SU-DHL-6 (cell line): ENCODE results near the gene SLC8A3.

Experiments used
- H2AFZ ChIP-seq: fragments of 200-600 bp; sonication (generic); 2 replicates; pipeline ENCODE4 v1.6.1; 2014; ENCODE audit warnings: low read depth, mild to moderate bottlenecking, moderate library complexity, mixed read lengths, antibody characterized with exemption, low read length; ENCODE audit not compliant: severe bottlenecking
- H3F3A ChIP-seq: fragments of 200-600 bp; shearing (Covaris generic); 2 replicates; pipeline ENCODE4 v1.6.0; 2016; ENCODE audit warnings: antibody characterized with exemption, mild to moderate bottlenecking; ENCODE audit not compliant: insufficient read depth
- H3K27ac ChIP-seq: fragments of 200-600 bp; sonication (generic); 2 replicates; pipeline ENCODE4 v1.5.1; 2016; ENCODE audit warnings: low read depth, mild to moderate bottlenecking, low read length, moderate library complexity, mixed read lengths
- H3K27me3 ChIP-seq: fragments of 200-600 bp; sonication (generic), shearing (Covaris generic); 2 replicates; pipeline ENCODE4 v1.6.0; 2014; ENCODE audit warnings: mild to moderate bottlenecking, low read length
- H3K36me3 ChIP-seq: fragments of 200-600 bp; sonication (generic); 2 replicates; pipeline ENCODE4 v1.6.1; 2014; ENCODE audit warnings: mild to moderate bottlenecking, low read length, mixed read lengths
- H3K4me2 ChIP-seq: fragments of 300-600, 200-600 bp; shearing (Covaris generic), sonication (generic); 2 replicates; pipeline ENCODE4 v1.6.0; 2014; ENCODE audit warnings: low read length, low read depth, mild to moderate bottlenecking; ENCODE audit not compliant: poor library complexity, severe bottlenecking
- H3K4me3 ChIP-seq: fragments of 200-600 bp; sonication (generic); 2 replicates; pipeline ENCODE4 v1.5.1; 2014; ENCODE audit warnings: antibody characterized with exemption, low read length, mild to moderate bottlenecking, mixed read lengths; ENCODE audit not compliant: insufficient read depth, poor library complexity, severe bottlenecking
- H3K79me2 ChIP-seq: fragments of 200-600 bp; sonication (generic); 2 replicates; pipeline ENCODE4 v1.6.1; 2014; ENCODE audit warnings: mild to moderate bottlenecking, low read length, moderate library complexity; ENCODE audit not compliant: insufficient read depth
- H3K9ac ChIP-seq: fragments of 200-600 bp; sonication (generic); 2 replicates; pipeline ENCODE4 v1.7.0; 2014; ENCODE audit warnings: mild to moderate bottlenecking, low read length
- H3K9me2 ChIP-seq: fragments of 200-600 bp; sonication (generic); replicated peaks from 2 replicates; pipeline ENCODE4 v1.6.1; 2014; ENCODE audit warnings: low read length; ENCODE audit not compliant: insufficient read depth
- H3K9me3 ChIP-seq: fragments of 200-600 bp; sonication (generic); 2 replicates; pipeline ENCODE4 v1.6.1; 2014; ENCODE audit warnings: low read length, mixed read lengths; ENCODE audit not compliant: insufficient read depth
- H4K20me1 ChIP-seq: fragments of 200-600 bp; sonication (generic); 2 replicates; pipeline ENCODE4 v1.6.1; 2014; ENCODE audit warnings: low read depth, mild to moderate bottlenecking, antibody characterized with exemption, low read length, moderate library complexity, mixed read lengths
- CTCF ChIP-seq: fragments of 200-600 bp; sonication (generic); IDR thresholded peaks from one replicate; pipeline ENCODE4 v1.5.1; 2017; ENCODE audit warnings: antibody characterized with exemption, mild to moderate bottlenecking, low read length, moderate library complexity; ENCODE audit not compliant: insufficient read depth, poor library complexity, severe bottlenecking
- EZH2phosphoT487 ChIP-seq: fragments of 200-600 bp; sonication (generic), shearing (Covaris generic); conservative IDR thresholded peaks from 2 replicates; pipeline ENCODE4 v1.6.1; 2018; ENCODE audit warnings: mild to moderate bottlenecking, antibody characterized with exemption, low read length, moderate library complexity, mixed read lengths

SLC8A3 gene

GRCh38 chr14:70009961-70010360, 178.8 kb downstream of the SLC8A3 start:
- no peak for TF ChIP-seq CTCF
- no peak for TF ChIP-seq EZH2phosphoT487
- no peak overlapping the region for H3K4me2 ChIP-seq
- H3K9me3 ChIP-seq, result no peaks in the 10 kb centered on the region
- H2AFZ ChIP-seq, result no peak overlapping the region
- H3K9me2 ChIP-seq, result no peaks in the 10 kb centered on the region
- H3F3A ChIP-seq, result no peaks in the 10 kb centered on the region
- H3K79me2 ChIP-seq, result no peaks in the 10 kb centered on the region
- H3K27me3 ChIP-seq, result no peaks in the 10 kb centered on the region
- no peaks in the 10 kb centered on the region for H3K36me3 ChIP-seq
- H3K9ac ChIP-seq, result no peak overlapping the region
- H3K27ac ChIP-seq, result no peak overlapping the region
- H3K4me3 ChIP-seq, result no peak overlapping the region
- H4K20me1 ChIP-seq, result no peaks in the 10 kb centered on the region

GRCh38 chr14:70008284-70009262, 180.2 kb downstream of the SLC8A3 start:
- no peak overlapping the region for H3K9ac ChIP-seq
- no peak overlapping the region for H3K27ac ChIP-seq
- no peak overlapping the region for H3K4me2 ChIP-seq

GRCh38 chr14:70006699-70007098, 182.1 kb downstream of the SLC8A3 start:
- Histone ChIP-seq H4K20me1 (no peaks in the 10 kb centered on the region), H3K27me3 (no peaks in the 10 kb centered on the region), H2AFZ (no peak overlapping the region), H3K9me2 (no peaks in the 10 kb centered on the region), H3K9ac (no peak overlapping the region), H3K27ac (no peak overlapping the region), H3F3A (no peaks in the 10 kb centered on the region), H3K79me2 (no peaks in the 10 kb centered on the region), H3K4me3 (no peak overlapping the region), H3K9me3 (no peaks in the 10 kb centered on the region), H3K4me2 (no peak overlapping the region), H3K36me3 (no peaks in the 10 kb centered on the region)
- TF ChIP-seq EZH2phosphoT487 (no peak), CTCF (no peak)

More at GRCh38 chr14:70008284-70009262, 180.2 kb downstream of the SLC8A3 start:
- H2AFZ ChIP-seq, result no peak overlapping the region
- H3K36me3 ChIP-seq, result no peaks in the 10 kb centered on the region
- H3K4me3 ChIP-seq, result no peak overlapping the region
- TF ChIP-seq CTCF (no peak), EZH2phosphoT487 (no peak)
- no peaks in the 10 kb centered on the region for H3K27me3 ChIP-seq
- no peaks in the 10 kb centered on the region for H3K9me2 ChIP-seq
- no peaks in the 10 kb centered on the region for H3F3A ChIP-seq
- no peaks in the 10 kb centered on the region for H4K20me1 ChIP-seq
- no peaks in the 10 kb centered on the region for H3K9me3 ChIP-seq
- no peaks in the 10 kb centered on the region for H3K79me2 ChIP-seq
